GM12878 (cell line): ENCODE data around the gene MEIOSIN. TPM values are rescaled to one million over a fixed set of nuclear protein-coding genes. Genes with fewer than 3 reads are reported as not detected.

ENCODE experiments used
- ATAC-seq: fragments of 200-7000 bp; cut with Tn5 transposase; 3 replicates; pipeline ENCODE4 v1.9.1; 2020; ENCODE audit warnings: mild to moderate bottlenecking, moderate library complexity
- BruUV-seq: library from RNA; stranded (reverse); fragments of 400-500 nt; replicated peaks from 2 replicates; lab custom pipeline; 2021; lab: Mats Ljungman, UMichigan
- CTCF ChIA-PET: fragments of 300-600 bp; sonication (Branson Sonifier 250); formaldehyde crosslinking; extraction: SDS; loops from one replicate; lab custom pipeline; 2021; ENCODE audit warnings: inconsistent platforms; lab: Yijun Ruan, JAX
- POLR2A ChIA-PET: fragments of 350-600 bp; formaldehyde crosslinking; extraction: SDS; loops from one replicate; lab custom pipeline; 2021; ENCODE audit warnings: inconsistent platforms; lab: Charles Lee
- RAD21 ChIA-PET: fragments of 300-600 bp; sonication (Branson Sonifier 250); formaldehyde crosslinking; loops from one replicate; lab custom pipeline; 2023; ENCODE audit warnings: antibody characterized with exemption; ENCODE audit not compliant: unreplicated experiment; lab: Charles Lee
- SMC1A ChIA-PET: fragments of 300-600 bp; sonication (Branson Sonifier 250); formaldehyde crosslinking; loops from one replicate; lab custom pipeline; 2023; ENCODE audit not compliant: unreplicated experiment, uncharacterized antibody; lab: Charles Lee
- DNase-seq: peaks from one replicate; pipeline ENCODE4 v3.0.0-alpha.2; 2011; ENCODE audit warnings: low read depth, low spot score
- FAIRE-seq: peaks from 3 replicates; lab custom pipeline; 2011; peaks lifted over from hg19 to GRCh38; lab: Jason Lieb, UNC
- H2AFZ ChIP-seq: 2 replicates; pipeline ENCODE4 v1.6.0; 2011; ENCODE audit warnings: low read depth, low read length, control low read depth; ENCODE audit not compliant: control insufficient read depth
- H3K27ac ChIP-seq: 2 replicates; pipeline ENCODE4 v1.5.1; 2011; ENCODE audit warnings: control low read depth; ENCODE audit not compliant: control insufficient read depth, insufficient read depth
- H3K27me3 ChIP-seq, 2 experiments: replicated peaks in 1 of 2; 2 replicates each; pipeline versions ENCODE4 v1.6.0 to v1.6.1; 2011; ENCODE audit warnings: low read length in 1 of 2; ENCODE audit not compliant: control insufficient read depth in 2 of 2, insufficient read depth in 2 of 2
- H3K36me3 ChIP-seq, 2 experiments: 2 replicates each; pipeline ENCODE4 v1.5.1; 2011; ENCODE audit warnings: low read length in 1 of 2; ENCODE audit not compliant: control insufficient read depth in 2 of 2, insufficient read depth in 2 of 2
- H3K4me1 ChIP-seq: 2 replicates; pipeline ENCODE4 v1.6.1; 2011; ENCODE audit warnings: mild to moderate bottlenecking, low read length, moderate library complexity, mixed read lengths; ENCODE audit not compliant: control insufficient read depth, insufficient read depth
- H3K4me2 ChIP-seq: 2 replicates; pipeline ENCODE4 v1.6.0; 2011; ENCODE audit warnings: control low read depth; ENCODE audit not compliant: control insufficient read depth, insufficient read depth
- H3K4me3 ChIP-seq: fragments of 200-600 bp; sonication (generic); 2 replicates; pipeline ENCODE4 v1.5.1; 2016
- H3K79me2 ChIP-seq: 2 replicates; pipeline ENCODE4 v1.6.0; 2011; ENCODE audit warnings: low read length; ENCODE audit not compliant: control insufficient read depth, insufficient read depth
- H3K9ac ChIP-seq: 2 replicates; pipeline ENCODE4 v1.8.0; 2011; ENCODE audit warnings: low read length, control low read depth, mixed read lengths; ENCODE audit not compliant: control insufficient read depth, insufficient read depth
- H3K9me3 ChIP-seq: replicated peaks from 3 replicates; pipeline ENCODE4 v1.5.1; 2011; ENCODE audit warnings: mild to moderate bottlenecking, low read length; ENCODE audit not compliant: control insufficient read depth, insufficient read depth
- H4K20me1 ChIP-seq: 2 replicates; pipeline ENCODE4 v1.6.0; 2011; ENCODE audit not compliant: control insufficient read depth, insufficient read depth
- CTCF ChIP-seq, 3 experiments: IDR thresholded peaks in 2 of 3; conservative IDR thresholded peaks in 1 of 3; 2 replicates each; pipeline ENCODE4 v1.5.1; 2011; ENCODE audit warnings: low read depth in 3 of 3, low read length in 3 of 3, mild to moderate bottlenecking in 3 of 3, control low read depth in 2 of 3, moderate library complexity in 2 of 3, inconsistent platforms in 1 of 3, mixed read lengths in 1 of 3; ENCODE audit not compliant: control insufficient read depth in 2 of 3, insufficient read depth in 1 of 3; ENCODE audit errors: extremely low read depth in 1 of 3
- NR2C2 ChIP-seq: IDR thresholded peaks from 2 replicates; pipeline ENCODE4 v1.6.1; 2011; ENCODE audit warnings: borderline replicate concordance, low read depth; ENCODE audit not compliant: control insufficient read depth, insufficient read length
- WGBS: methylation state at CpG from one replicate; pipeline ENCODE4 v1.1.6; 2016; ENCODE audit warnings: low lambda C conversion rate; ENCODE audit not compliant: insufficient replicate concordance, insufficient coverage; ENCODE audit errors: missing lambda C conversion rate; 5-methylcytosine and 5-hydroxymethylcytosine counted together
- in situ Hi-C: fragments of 300-500 bp; cut with MboI; formaldehyde crosslinking; loops from 9 replicates; pipeline ENCODE4 v1.14.3; 2018; ENCODE audit warnings: mixed read lengths
- intact Hi-C: fragments of 100-400 bp; cut with micrococcal nuclease; formaldehyde crosslinking; loops from one replicate; pipeline ENCODE4 v1.14.2; 2022; ENCODE audit not compliant: unreplicated experiment
- polyA plus RNA-seq, 11 experiments: library from polyadenylated mRNA; depleted of rRNA in 4 of 11; unstranded in 6 of 11; stranded (reverse) in 5 of 11; fragments of >200 nt; fragmentation: Nextera tagmentation in 4 of 11; fragmentation: Illumina TruSeq in 1 of 11; extraction: Ambion mirVana in 4 of 11; extraction: Trizol in 1 of 11; gene quantifications; 1 replicate in 1 of 11; 2 replicates in 10 of 11; pipeline versions ENCODE4 v1.2.1 to v1.2.3, GENCODE V29; 2011 to 2016; ENCODE audit warnings: inconsistent platforms in 2 of 11, missing spikeins in 2 of 11, low read depth in 1 of 11
- total RNA-seq, 4 experiments: library from RNA; depleted of rRNA in 3 of 4; stranded (reverse); fragments of >200 nt in 3 of 4; fragmentation: Illumina TruSeq in 1 of 4; extraction: Trizol in 1 of 4; gene quantifications; 2 replicates each; pipeline versions ENCODE4 v1.2.1 to v1.2.3, GENCODE V29; 2013 to 2021
- TF ChIP-seq, protein P1 (sequence below): fragments of 450-650 bp; IDR thresholded peaks from 2 replicates; pipeline ENCODE4 v1.6.1; 2016; ENCODE audit warnings: mild to moderate bottlenecking

Gene MEIOSIN
- total and polyA plus RNA-seq, 10 of the 15 experiments (the other 5 are each of a cell fraction or from before 2014, with no cell fraction given), result 0.05 to 0.66 (median 0.14) TPM; not detected in 4

DNA sequence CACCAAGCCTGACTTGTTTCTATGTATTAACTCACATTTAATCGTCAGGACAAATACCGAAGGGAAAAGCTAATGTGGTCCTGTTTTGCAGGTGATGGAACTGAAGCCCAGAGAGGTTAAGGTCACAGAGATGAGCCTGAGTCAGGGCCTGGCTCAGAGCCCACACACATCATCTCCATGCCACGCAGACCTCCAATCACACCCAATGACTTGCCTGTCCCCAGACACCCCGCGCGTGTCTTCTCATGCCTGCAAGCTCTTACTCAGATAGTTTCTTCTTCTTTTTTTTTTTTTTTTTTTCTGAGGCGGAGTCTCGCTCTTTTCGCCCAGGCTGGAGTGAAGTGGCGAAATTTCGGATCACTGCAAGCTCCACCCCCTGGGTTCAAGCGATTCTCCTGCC lies 19.4 kb downstream of the MEIOSIN start:
- Histone ChIP-seq H3K4me2 (no peak overlapping the region), H2AFZ (no peak overlapping the region), H3K9me3 (no peaks in the 10 kb centered on the region), H3K36me3 (no peaks in the 10 kb centered on the region), H3K27ac (no peak overlapping the region), H3K9ac (no peak overlapping the region), H3K4me3 (no peak overlapping the region), H3K79me2 (no peaks in the 10 kb centered on the region), H3K4me1 (no peaks in the 10 kb centered on the region), H4K20me1 (no peaks in the 10 kb centered on the region), H3K27me3 (no peaks in the 10 kb centered on the region)
- RAD21 ChIA-PET, result interaction anchor here (2.8 kb wide), 1 partner anchor 17 kb away, joined by 9 read pairs; the partner anchor contains the start of gene SIX5
- CTCF ChIA-PET, result interaction anchor here (1.3 to 3.0 kb wide), 7 partner anchors 10 to 129 kb away, joined by 4 to 17 read pairs (median 6); partner anchors contain the start of genes FBXO46 and SIX5
- TF ChIP-seq NR2C2, result no peak
- no peak for FAIRE-seq
- WGBS, result 70% methylated on average over 9 of the region's 12 CpGs
- POLR2A ChIA-PET, result interaction anchor here (1.0 kb wide), 1 partner anchor 15 kb away, joined by 7 read pairs; no protein-coding TSS in a partner anchor
- DNase-seq, result no peak
- in situ Hi-C loops, result no loop called here
- no peak for ATAC-seq
- SMC1A ChIA-PET, result interaction anchor here (1.2 kb wide), 1 partner anchor 47 kb away, joined by 3 read pairs; no protein-coding TSS in a partner anchor
- intact Hi-C loops, result no loop called here
- no TSS peak for BruUV-seq

DNA sequence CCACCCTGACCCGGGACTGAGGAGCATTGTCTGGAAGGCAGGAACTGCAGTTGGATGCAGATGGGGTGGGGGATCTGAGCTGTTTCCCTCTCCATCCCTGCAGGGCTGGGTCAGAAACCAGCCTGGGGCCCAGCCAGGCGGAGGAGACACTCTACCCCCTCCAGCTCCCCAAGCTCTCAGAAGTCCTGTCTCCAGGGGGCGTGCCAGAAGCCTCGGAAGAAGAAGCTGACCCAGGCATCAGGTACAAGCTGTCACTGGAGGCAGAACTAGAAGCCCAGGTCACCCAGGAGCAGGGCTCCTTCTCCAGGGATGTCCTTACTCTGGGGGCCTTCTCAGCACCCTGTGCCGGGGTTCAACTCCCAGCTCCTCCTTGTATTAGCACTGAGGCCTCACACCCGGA lies 20.3 kb downstream of the MEIOSIN start:
- POLR2A ChIA-PET, result interaction anchor here (0.6 to 1.0 kb wide), 3 partner anchors 14 to 39 kb away, joined by 3 to 7 read pairs (median 3); no protein-coding TSS in a partner anchor
- Histone ChIP-seq H3K27me3 (no peaks in the 10 kb centered on the region), H3K27ac (no peak overlapping the region), H3K4me1 (no peaks in the 10 kb centered on the region), H3K9ac (no peak overlapping the region), H3K36me3 (no peaks in the 10 kb centered on the region), H3K9me3 (no peaks in the 10 kb centered on the region), H2AFZ (no peak overlapping the region), H3K79me2 (no peaks in the 10 kb centered on the region), H4K20me1 (no peaks in the 10 kb centered on the region), H3K4me3 (no peak overlapping the region), H3K4me2 (no peak overlapping the region)
- BruUV-seq, result no TSS peak
- in situ Hi-C loops, result no loop called here
- 18% methylated on average over 6 of the region's 6 CpGs for WGBS
- SMC1A ChIA-PET, result interaction anchor here (1.1 kb wide), 1 partner anchor 36 kb away, joined by 4 read pairs; no protein-coding TSS in a partner anchor
- CTCF ChIA-PET, result interaction anchor here (0.7 to 3.0 kb wide), 7 partner anchors 9 to 52 kb away, joined by 3 to 17 read pairs (median 6); partner anchors contain the start of genes FBXO46 and SIX5
- RAD21 ChIA-PET, result interaction anchor here (0.6 to 2.8 kb wide), 3 partner anchors 16 to 133 kb away, joined by 3 to 9 read pairs (median 3); partner anchors contain the start of genes IRF2BP1 and SIX5
- intact Hi-C loops, result no loop called here
- TF ChIP-seq, protein P1, sequence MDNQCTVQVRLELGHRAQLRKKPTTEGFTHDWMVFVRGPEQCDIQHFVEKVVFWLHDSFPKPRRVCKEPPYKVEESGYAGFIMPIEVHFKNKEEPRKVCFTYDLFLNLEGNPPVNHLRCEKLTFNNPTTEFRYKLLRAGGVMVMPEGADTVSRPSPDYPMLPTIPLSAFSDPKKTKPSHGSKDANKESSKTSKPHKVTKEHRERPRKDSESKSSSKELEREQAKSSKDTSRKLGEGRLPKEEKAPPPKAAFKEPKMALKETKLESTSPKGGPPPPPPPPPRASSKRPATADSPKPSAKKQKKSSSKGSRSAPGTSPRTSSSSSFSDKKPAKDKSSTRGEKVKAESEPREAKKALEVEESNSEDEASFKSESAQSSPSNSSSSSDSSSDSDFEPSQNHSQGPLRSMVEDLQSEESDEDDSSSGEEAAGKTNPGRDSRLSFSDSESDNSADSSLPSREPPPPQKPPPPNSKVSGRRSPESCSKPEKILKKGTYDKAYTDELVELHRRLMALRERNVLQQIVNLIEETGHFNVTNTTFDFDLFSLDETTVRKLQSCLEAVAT, result no peak
- 0 out of 6 replicates have a peak, but pooled peaks of 2 of the 3 experiments have one; percentile 8 to 11 for TF ChIP-seq CTCF (IDR thresholded peaks at IDR 0.05 in 2 of 3, conservative IDR thresholded peaks at IDR 0.05 in 1 of 3; ENCODE audit: control insufficient read depth in 2 of 3, extremely low read depth in 1 of 3, insufficient read depth in 1 of 3, low read depth in 3 of 3, low read length in 3 of 3)
- DNase-seq (no peak), ATAC-seq (peak; percentile 75), FAIRE-seq (no peak)
